K562 (cell line): ENCODE data around the gene AGBL1. TPM values are rescaled to one million over a fixed set of nuclear protein-coding genes. Genes with fewer than 3 reads are reported as not detected.

ENCODE experiments used
- ATAC-seq: fragments of 200-7000 bp; cut with Tn5 transposase; 3 replicates; pipeline ENCODE4 v1.9.1; 2020; ENCODE audit warnings: moderate library complexity
- BruUV-seq: library from RNA; stranded (reverse); fragments of 400-500 nt; replicated peaks from 2 replicates; lab custom pipeline; 2021; lab: Mats Ljungman, UMichigan
- CTCF ChIA-PET: fragments of 300-600 bp; formaldehyde crosslinking; extraction: SDS; loops from one replicate; lab custom pipeline; 2021; ENCODE audit warnings: low intra/inter-chr PET ratio; lab: Yijun Ruan, JAX
- POLR2A ChIA-PET: fragments of 300-600, 350-650 bp; sonication (Branson Sonifier 250); formaldehyde crosslinking; extraction: SDS; loops from one replicate; lab custom pipeline; 2021; ENCODE audit warnings: antibody characterized with exemption, inconsistent platforms; lab: Yijun Ruan, JAX
- DNase-seq, 4 experiments: peaks; one replicate each; pipeline versions ENCODE4 v3.0.0 to v3.0.0-alpha.2; 2011 to 2018; ENCODE audit warnings: low spot score in 3 of 4, mixed read lengths in 3 of 4; ENCODE audit errors: extremely low read depth in 1 of 4
- FAIRE-seq: peaks from 2 replicates; lab custom pipeline; 2011; peaks lifted over from hg19 to GRCh38; lab: Jason Lieb, UNC
- H2AFZ ChIP-seq: 2 replicates; pipeline ENCODE4 v1.6.0; 2011; ENCODE audit warnings: low read depth, low read length, control low read depth, inconsistent platforms
- H3K27ac ChIP-seq: fragments of 200-600 bp; 3 replicates; pipeline ENCODE4 v1.8.0; 2011; ENCODE audit warnings: low read depth, mild to moderate bottlenecking, control low read depth, inconsistent platforms, low read length, moderate library complexity, mixed read lengths; ENCODE audit errors: extremely low read depth
- H3K27me3 ChIP-seq, 2 experiments: fragments of 300-600 bp in 1 of 2; 2 replicates in 1 of 2; 3 replicates in 1 of 2; pipeline versions ENCODE4 v1.6.0 to v1.8.0; 2011; ENCODE audit warnings: inconsistent platforms in 2 of 2, low read length in 2 of 2, mild to moderate bottlenecking in 1 of 2, mixed read lengths in 1 of 2, moderate library complexity in 1 of 2; ENCODE audit not compliant: control insufficient read depth in 2 of 2, insufficient read depth in 2 of 2
- H3K36me3 ChIP-seq: fragments of 300-600 bp; 3 replicates; pipeline ENCODE4 v1.8.0; 2011; ENCODE audit warnings: mild to moderate bottlenecking, low read length, inconsistent platforms; ENCODE audit not compliant: control insufficient read depth, insufficient read depth
- H3K4me1 ChIP-seq, 2 experiments: fragments of 200-600 bp in 1 of 2; replicated peaks in 1 of 2; 2 replicates in 1 of 2; 3 replicates in 1 of 2; pipeline versions ENCODE4 v1.5.1 to v1.8.0; 2011; ENCODE audit warnings: inconsistent platforms in 2 of 2, low read length in 2 of 2, mild to moderate bottlenecking in 1 of 2, mixed read lengths in 1 of 2, moderate library complexity in 1 of 2; ENCODE audit not compliant: control insufficient read depth in 2 of 2, insufficient read depth in 2 of 2
- H3K4me2 ChIP-seq: 2 replicates; pipeline ENCODE4 v1.6.1; 2011; ENCODE audit warnings: low read length, control low read depth, inconsistent platforms, mixed read lengths; ENCODE audit not compliant: insufficient read depth
- H3K4me3 ChIP-seq: fragments of 200-600 bp; sonication (generic), shearing (Covaris generic); 2 replicates; pipeline ENCODE4 v1.5.1; 2016; ENCODE audit warnings: control low read depth, inconsistent platforms
- H3K79me2 ChIP-seq: fragments of 200-600 bp; 3 replicates; pipeline ENCODE4 v1.8.0; 2011; ENCODE audit warnings: low read length, inconsistent platforms; ENCODE audit not compliant: control insufficient read depth, insufficient read depth
- H3K9ac ChIP-seq, 2 experiments: 2 replicates each; pipeline versions ENCODE4 v1.6.0 to v1.6.1; 2011; ENCODE audit warnings: low read depth in 2 of 2, low read length in 2 of 2, control low read depth in 1 of 2, inconsistent platforms in 1 of 2, mild to moderate bottlenecking in 1 of 2, mixed read lengths in 1 of 2; ENCODE audit not compliant: insufficient read depth in 1 of 2
- H3K9me1 ChIP-seq: one replicate; pipeline ENCODE4 v1.6.0; 2011; ENCODE audit warnings: inconsistent platforms, mild to moderate bottlenecking, low read length, moderate library complexity; ENCODE audit not compliant: control insufficient read depth, insufficient read depth
- H3K9me3 ChIP-seq: replicated peaks from 2 replicates; pipeline ENCODE4 v1.5.1; 2011; ENCODE audit warnings: low read depth, low read length, inconsistent platforms; ENCODE audit not compliant: control insufficient read depth, insufficient read depth
- H4K20me1 ChIP-seq: replicated peaks from 2 replicates; pipeline ENCODE4 v1.6.1; 2011; ENCODE audit warnings: low read length, inconsistent platforms, mixed read lengths; ENCODE audit not compliant: control insufficient read depth, insufficient read depth
- GTF2F1 ChIP-seq: IDR thresholded peaks from 2 replicates; pipeline ENCODE4 v1.6.1; 2011; ENCODE audit warnings: low read depth, low read length, improper control_type of control experiment
- HINFP ChIP-seq: fragments of 450-650 bp; conservative IDR thresholded peaks from 2 replicates; pipeline ENCODE4 v1.6.1; 2016; ENCODE audit warnings: missing genetic modification characterization, low read depth, mild to moderate bottlenecking, control low read depth, missing compliant biosample characterization
- LEF1 ChIP-seq: fragments of 450-650 bp; IDR thresholded peaks from 2 replicates; pipeline ENCODE4 v1.6.1; 2016; ENCODE audit warnings: mild to moderate bottlenecking
- NCOA1 ChIP-seq: fragments of 450-650 bp; IDR thresholded peaks from 2 replicates; pipeline ENCODE4 v1.6.1; 2016; ENCODE audit warnings: low read depth
- NFRKB ChIP-seq: fragments of 450-650 bp; IDR thresholded peaks from 2 replicates; pipeline ENCODE4 v1.6.1; 2016; ENCODE audit warnings: low read depth
- POLR2G ChIP-seq: fragments of 200-400 bp; formaldehyde crosslinking; IDR thresholded peaks from 2 replicates; pipeline ENCODE4 v1.6.1; 2017; ENCODE audit warnings: low read depth, mild to moderate bottlenecking, antibody characterized with exemption, low read length, moderate library complexity
- POLR3G ChIP-seq: IDR thresholded peaks from 2 replicates; pipeline ENCODE4 v1.6.1; 2011; ENCODE audit not compliant: insufficient read length, insufficient replicate concordance; ENCODE audit errors: extremely low read depth
- XRCC5 ChIP-seq: fragments of 200-400 bp; formaldehyde crosslinking; IDR thresholded peaks from 2 replicates; pipeline ENCODE4 v1.6.1; 2017; ENCODE audit warnings: low read depth, mild to moderate bottlenecking, low read length
- ZBTB9 ChIP-seq: fragments of 450-650 bp; formaldehyde crosslinking; IDR thresholded peaks from 2 replicates; pipeline ENCODE4 v1.4.0; 2020; ENCODE audit warnings: mild to moderate bottlenecking, moderate library complexity
- ZC3H11A ChIP-seq: IDR thresholded peaks from 2 replicates; pipeline ENCODE4 v1.6.1; 2012; ENCODE audit warnings: low read depth, low read length, improper control_type of control experiment
- ZFP91 ChIP-seq: sonication (generic); formaldehyde crosslinking; IDR thresholded peaks from 2 replicates; pipeline ENCODE4 v1.8.0; 2022; ENCODE audit warnings: mild to moderate bottlenecking, missing genetic modification reagents
- ZNF3 ChIP-seq: fragments of 250-450 bp; sonication (Bioruptor Pico); IDR thresholded peaks from 2 replicates; pipeline ENCODE4 v1.5.0; 2021; ENCODE audit warnings: mild to moderate bottlenecking, moderate library complexity
- ZNF57 ChIP-seq: fragments of 450-650 bp; formaldehyde crosslinking; IDR thresholded peaks from 2 replicates; pipeline ENCODE4 v1.4.0; 2020; ENCODE audit warnings: mild to moderate bottlenecking, moderate library complexity
- ZNF586 ChIP-seq: fragments of 450-650 bp; formaldehyde crosslinking; conservative IDR thresholded peaks from 2 replicates; pipeline ENCODE4 v1.4.0; 2020; ENCODE audit warnings: mild to moderate bottlenecking, moderate library complexity
- WGBS: fragments of 100-300 bp; shearing (Covaris generic); methylation state at CpG from one replicate; pipeline ENCODE4 v1.1.6; 2016; ENCODE audit warnings: low coverage, mixed read lengths; ENCODE audit not compliant: insufficient coverage; ENCODE audit errors: missing lambda C conversion rate; 5-methylcytosine and 5-hydroxymethylcytosine counted together
- in situ Hi-C: fragments of 300-500 bp; cut with MboI; formaldehyde crosslinking; loops from 4 replicates; pipeline ENCODE4 v1.15.0; 2018; ENCODE audit warnings: inconsistent platforms, mixed read lengths
- intact Hi-C: fragments of 100-400 bp; cut with micrococcal nuclease; formaldehyde crosslinking; loops from 2 replicates; pipeline ENCODE4 v1.14.2; 2022
- polyA plus RNA-seq, 8 experiments: library from polyadenylated mRNA; depleted of rRNA in 4 of 8; stranded (reverse) in 5 of 8; unstranded in 3 of 8; fragments of >200 nt; fragmentation: Nextera tagmentation in 2 of 8; fragmentation: Illumina TruSeq in 1 of 8; extraction: Ambion mirVana in 2 of 8; extraction: Trizol in 1 of 8; gene quantifications; 2 replicates each; pipeline versions ENCODE4 v1.2.1 to v1.2.3, GENCODE V29; 2011 to 2014; ENCODE audit warnings: inconsistent platforms in 1 of 8, missing spikeins in 1 of 8
- total RNA-seq, 7 experiments: library from RNA; depleted of rRNA in 6 of 7; stranded (reverse); fragments of >200 nt in 6 of 7; fragmentation: Illumina TruSeq in 2 of 7; extraction: Trizol in 2 of 7; gene quantifications; 2 replicates each; pipeline versions ENCODE4 v1.2.1 to v1.2.3, GENCODE V29; 2011 to 2021; ENCODE audit warnings: low replicate concordance in 1 of 7

AGBL1 gene
- total and polyA plus RNA-seq, 9 of the 15 experiments (the other 6 are each of a cell fraction or from before 2014, with no cell fraction given), result not detected

- no peak for TF ChIP-seq XRCC5
- no peak for TF ChIP-seq LEF1
These were observed 799.9 kb downstream of the AGBL1 start (continued) for GRCh38 chr15:86879250-86880229.

GRCh38 chr15:86885616-86886015, 805.9 kb downstream of the AGBL1 start:
- H3K27me3 ChIP-seq, result no peaks in the 10 kb centered on the region
- FAIRE-seq, result no peak
- in situ Hi-C loops, result no loop called here
- no peaks in the 10 kb centered on the region for H3K79me2 ChIP-seq
- POLR2A ChIA-PET, result no interaction called here
- ATAC-seq, result no peak
- no TSS peak for BruUV-seq
- H3K9ac ChIP-seq, result no peak overlapping the region
- CTCF ChIA-PET, result no interaction called here
- TF ChIP-seq ZBTB9 (CRISPR knock-in tag) (no peak), GTF2F1 (no peak), NFRKB (no peak), ZNF57 (CRISPR knock-in tag) (no peak), ZFP91 (CRISPR knock-in tag) (no peak), NCOA1 (no peak), ZNF586 (no peak), POLR3G (no peak), POLR2G (no peak), HINFP (tag) (no peak), ZC3H11A (no peak), ZNF3 (no peak)
- WGBS, result 0% methylated on average over 1 of the region's 1 CpG
- H3K9me1 ChIP-seq, result no peaks in the 10 kb centered on the region
- H3K27ac ChIP-seq, result no peak overlapping the region
- intact Hi-C loops, result no loop called here
- DNase-seq, result no peak
- no peaks in the 10 kb centered on the region for H3K36me3 ChIP-seq
- no peaks in the 10 kb centered on the region for H3K9me3 ChIP-seq
- no peak overlapping the region for H2AFZ ChIP-seq
- no peak overlapping the region for H3K4me2 ChIP-seq
- no peaks in the 10 kb centered on the region for H3K4me1 ChIP-seq
- no peak overlapping the region for H3K4me3 ChIP-seq
- H4K20me1 ChIP-seq, result no peaks in the 10 kb centered on the region
